Measurements from ENCODE around the gene CFAP90. TPM values are rescaled to one million over a fixed set of nuclear protein-coding genes. Genes with fewer than 3 reads are reported as not detected.
A peak's percentile ranks its signal among the peaks of the same experiment; 100 is the strongest.

Gene CFAP90
- total RNA-seq, 2 donors from 2014 or later: 0.80 to 0.88 TPM

- DNase-seq: no peak
- H3K27ac Mint-ChIP-seq: peak overlapping the region; percentile 45
- no peaks in the 10 kb centered on the region for H3K36me3 ChIP-seq (ENCODE audit: control insufficient read depth, insufficient read depth, low read length)
- H3K9me3 ChIP-seq (ENCODE audit: control insufficient read depth, low read length): peaks cover 13% of the 10 kb centered on the region
- TF ChIP-seq CTCF (conservative IDR thresholded peaks at IDR 0.05): peak; percentile 4
- H3K9me3 Mint-ChIP-seq: peaks cover 14% of the 10 kb centered on the region
- H3K4me1 Mint-ChIP-seq: peaks cover 3% of the 10 kb centered on the region
- peak overlapping the region; percentile 73 for H3K4me3 Mint-ChIP-seq
- no peaks in the 10 kb centered on the region for H3K4me1 ChIP-seq (ENCODE audit: control insufficient read depth, insufficient read depth, low read length)
- peak overlapping the region; percentile 64 for H3K4me3 ChIP-seq (ENCODE audit: low read length)
- peaks cover 43% of the 10 kb centered on the region for H3K27me3 Mint-ChIP-seq (ENCODE audit: insufficient read depth)
- H3K27me3 ChIP-seq (ENCODE audit: control insufficient read depth, insufficient read depth, low read length, poor library complexity, severe bottlenecking): peaks cover 42% of the 10 kb centered on the region
- 57 to 82% methylated on average over 11 to 16 of the region's 16 CpGs for WGBS, 2 experiments (ENCODE audit: insufficient coverage in 1 of 2, insufficient read length in 1 of 2)
- H3K27ac ChIP-seq (ENCODE audit: low read depth, low read length): no peak overlapping the region
- peaks cover 1% of the 10 kb centered on the region for H3K36me3 Mint-ChIP-seq (ENCODE audit: low read depth)
- H3K9ac ChIP-seq (ENCODE audit: extremely low read depth, low read length, poor library complexity, severe bottlenecking): peak overlapping the region; percentile 65
Measured at GRCh38 chr5:7851240-7851592, 283 bp upstream of the CFAP90 start.

- H3K4me1 Mint-ChIP-seq: peaks cover 3% of the 10 kb centered on the region
- Histone ChIP-seq H3K27ac (ENCODE audit: low read depth, low read length) (no peak overlapping the region), H3K9me3 (ENCODE audit: control insufficient read depth, low read length) (peaks cover 12% of the 10 kb centered on the region), H3K4me3 (ENCODE audit: low read length) (peak overlapping the region; percentile 77), H3K27me3 (ENCODE audit: control insufficient read depth, insufficient read depth, low read length, poor library complexity, severe bottlenecking) (peaks cover 42% of the 10 kb centered on the region), H3K36me3 (ENCODE audit: control insufficient read depth, insufficient read depth, low read length) (no peaks in the 10 kb centered on the region), H3K4me1 (ENCODE audit: control insufficient read depth, insufficient read depth, low read length) (no peaks in the 10 kb centered on the region), H3K9ac (ENCODE audit: extremely low read depth, low read length, poor library complexity, severe bottlenecking) (no peak overlapping the region)
- peaks cover 44% of the 10 kb centered on the region for H3K27me3 Mint-ChIP-seq (ENCODE audit: insufficient read depth)
- peaks cover 1% of the 10 kb centered on the region for H3K36me3 Mint-ChIP-seq (ENCODE audit: low read depth)
- H3K4me3 Mint-ChIP-seq: peak overlapping the region; percentile 73
- H3K9me3 Mint-ChIP-seq: peaks cover 14% of the 10 kb centered on the region
- TF ChIP-seq CTCF (conservative IDR thresholded peaks at IDR 0.05): peak; percentile 58
- peak overlapping the region; percentile 48 for H3K27ac Mint-ChIP-seq
- DNase-seq: no peak
- WGBS, 2 experiments (ENCODE audit: insufficient coverage in 1 of 2, insufficient read length in 1 of 2): 1 to 7% methylated on average over 22 to 44 of the region's 44 CpGs
Measured at GRCh38 chr5:7849681-7850394, 1.1 kb downstream of the CFAP90 start.

- no peak for DNase-seq
- no peak for TF ChIP-seq CTCF (conservative IDR thresholded peaks at IDR 0.05)
- peaks cover 47% of the 10 kb centered on the region for H3K27me3 Mint-ChIP-seq (ENCODE audit: insufficient read depth)
- no peak overlapping the region for H3K27ac Mint-ChIP-seq
- peaks cover 5% of the 10 kb centered on the region for H3K4me1 Mint-ChIP-seq
- Histone ChIP-seq H3K9me3 (ENCODE audit: control insufficient read depth, low read length) (peaks cover 1% of the 10 kb centered on the region), H3K4me3 (ENCODE audit: low read length) (no peak overlapping the region), H3K4me1 (ENCODE audit: control insufficient read depth, insufficient read depth, low read length) (no peaks in the 10 kb centered on the region), H3K36me3 (ENCODE audit: control insufficient read depth, insufficient read depth, low read length) (no peaks in the 10 kb centered on the region), H3K9ac (ENCODE audit: extremely low read depth, low read length, poor library complexity, severe bottlenecking) (no peak overlapping the region), H3K27ac (ENCODE audit: low read depth, low read length) (no peak overlapping the region), H3K27me3 (ENCODE audit: control insufficient read depth, insufficient read depth, low read length, poor library complexity, severe bottlenecking) (peaks cover 42% of the 10 kb centered on the region)
- H3K36me3 Mint-ChIP-seq (ENCODE audit: low read depth): no peaks in the 10 kb centered on the region
- H3K4me3 Mint-ChIP-seq: no peak overlapping the region
- WGBS, 2 experiments (ENCODE audit: insufficient coverage in 1 of 2, insufficient read length in 1 of 2): 90 to 92% methylated on average over 2 of the region's 2 CpGs
- peaks cover 6% of the 10 kb centered on the region for H3K9me3 Mint-ChIP-seq
Measured at GRCh38 chr5:7848296-7848695, 2.6 kb downstream of the CFAP90 start.
